ENCODE results near the gene TEX14.

DNA sequence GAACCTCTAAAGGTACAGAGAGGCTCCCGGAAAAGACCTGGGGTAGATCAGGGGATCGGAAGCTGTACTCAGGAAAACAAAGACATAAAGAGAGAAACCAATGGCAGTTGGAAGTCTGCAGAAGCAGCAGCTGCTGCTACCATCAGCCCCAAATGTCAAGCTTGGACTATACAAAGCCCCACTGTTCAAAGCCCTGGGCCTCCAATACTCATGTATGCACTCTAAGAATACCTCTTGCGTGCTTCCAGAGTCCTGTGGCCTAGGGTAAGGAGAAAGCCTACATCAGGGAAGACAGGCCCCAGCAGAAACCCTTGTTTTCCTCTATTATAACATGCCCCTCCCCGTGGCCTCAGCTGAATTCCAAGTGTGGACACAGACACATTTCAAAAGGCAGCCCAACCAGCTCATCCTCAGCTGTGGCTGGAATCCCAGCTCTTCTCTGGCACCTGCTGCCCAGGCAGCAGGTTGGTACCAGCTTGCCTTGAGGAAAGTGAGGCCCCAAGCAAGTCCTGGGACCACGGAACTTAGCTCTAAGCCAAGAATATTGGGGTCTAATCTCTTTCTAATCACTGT is 158.1 kb downstream of the TEX14 start:
- TF ChIP-seq POLR2A (IDR thresholded peaks at IDR 0.05) = no peak
- TF ChIP-seq, protein P1, sequence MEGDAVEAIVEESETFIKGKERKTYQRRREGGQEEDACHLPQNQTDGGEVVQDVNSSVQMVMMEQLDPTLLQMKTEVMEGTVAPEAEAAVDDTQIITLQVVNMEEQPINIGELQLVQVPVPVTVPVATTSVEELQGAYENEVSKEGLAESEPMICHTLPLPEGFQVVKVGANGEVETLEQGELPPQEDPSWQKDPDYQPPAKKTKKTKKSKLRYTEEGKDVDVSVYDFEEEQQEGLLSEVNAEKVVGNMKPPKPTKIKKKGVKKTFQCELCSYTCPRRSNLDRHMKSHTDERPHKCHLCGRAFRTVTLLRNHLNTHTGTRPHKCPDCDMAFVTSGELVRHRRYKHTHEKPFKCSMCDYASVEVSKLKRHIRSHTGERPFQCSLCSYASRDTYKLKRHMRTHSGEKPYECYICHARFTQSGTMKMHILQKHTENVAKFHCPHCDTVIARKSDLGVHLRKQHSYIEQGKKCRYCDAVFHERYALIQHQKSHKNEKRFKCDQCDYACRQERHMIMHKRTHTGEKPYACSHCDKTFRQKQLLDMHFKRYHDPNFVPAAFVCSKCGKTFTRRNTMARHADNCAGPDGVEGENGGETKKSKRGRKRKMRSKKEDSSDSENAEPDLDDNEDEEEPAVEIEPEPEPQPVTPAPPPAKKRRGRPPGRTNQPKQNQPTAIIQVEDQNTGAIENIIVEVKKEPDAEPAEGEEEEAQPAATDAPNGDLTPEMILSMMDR (IDR thresholded peaks at IDR 0.05) = no peak
- no peak for TF ChIP-seq EP300 (IDR thresholded peaks at IDR 0.05)

Data from ovary (tissue), 3 donors.